ENCODE results near the gene STYX. TPM values are rescaled to one million over a fixed set of nuclear protein-coding genes. Genes with fewer than 3 reads are reported as not detected.

STYX gene
- total RNA-seq, 1 donor from 2014 or later = 12.8 TPM

DNA sequence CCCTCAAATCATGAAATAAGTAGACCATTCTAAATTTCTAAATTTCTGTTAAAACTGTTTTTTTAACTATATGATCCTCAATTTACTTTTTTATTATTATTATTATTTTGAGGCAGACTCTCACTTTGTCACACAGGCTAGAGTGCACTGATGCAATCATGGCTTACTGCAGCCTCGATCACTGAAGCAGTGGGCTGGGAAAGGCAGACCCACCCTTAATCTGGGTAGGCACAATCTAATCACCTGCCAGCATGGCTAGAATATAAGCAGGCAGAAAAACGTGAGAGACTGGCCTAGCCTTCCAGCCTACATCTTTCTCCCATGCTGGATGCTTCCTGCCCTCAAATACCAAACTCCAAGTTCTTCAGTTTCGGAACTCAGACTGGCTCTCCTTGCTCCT lies 36.9 kb upstream of the STYX start:
- no peak for ATAC-seq
- Histone ChIP-seq H3K36me3 (no peaks in the 10 kb centered on the region), H3K27ac (no peak overlapping the region), H3K27me3 (no peaks in the 10 kb centered on the region), H3K4me1 (peaks cover 25% of the 10 kb centered on the region), H3K9me3 (no peaks in the 10 kb centered on the region), H3K4me3 (no peak overlapping the region)
- TF ChIP-seq, protein P1, sequence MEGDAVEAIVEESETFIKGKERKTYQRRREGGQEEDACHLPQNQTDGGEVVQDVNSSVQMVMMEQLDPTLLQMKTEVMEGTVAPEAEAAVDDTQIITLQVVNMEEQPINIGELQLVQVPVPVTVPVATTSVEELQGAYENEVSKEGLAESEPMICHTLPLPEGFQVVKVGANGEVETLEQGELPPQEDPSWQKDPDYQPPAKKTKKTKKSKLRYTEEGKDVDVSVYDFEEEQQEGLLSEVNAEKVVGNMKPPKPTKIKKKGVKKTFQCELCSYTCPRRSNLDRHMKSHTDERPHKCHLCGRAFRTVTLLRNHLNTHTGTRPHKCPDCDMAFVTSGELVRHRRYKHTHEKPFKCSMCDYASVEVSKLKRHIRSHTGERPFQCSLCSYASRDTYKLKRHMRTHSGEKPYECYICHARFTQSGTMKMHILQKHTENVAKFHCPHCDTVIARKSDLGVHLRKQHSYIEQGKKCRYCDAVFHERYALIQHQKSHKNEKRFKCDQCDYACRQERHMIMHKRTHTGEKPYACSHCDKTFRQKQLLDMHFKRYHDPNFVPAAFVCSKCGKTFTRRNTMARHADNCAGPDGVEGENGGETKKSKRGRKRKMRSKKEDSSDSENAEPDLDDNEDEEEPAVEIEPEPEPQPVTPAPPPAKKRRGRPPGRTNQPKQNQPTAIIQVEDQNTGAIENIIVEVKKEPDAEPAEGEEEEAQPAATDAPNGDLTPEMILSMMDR (IDR thresholded peaks at IDR 0.05) = no peak
- no peak for DNase-seq
- intact Hi-C loops (cut with DNase I) = no loop called here

DNA sequence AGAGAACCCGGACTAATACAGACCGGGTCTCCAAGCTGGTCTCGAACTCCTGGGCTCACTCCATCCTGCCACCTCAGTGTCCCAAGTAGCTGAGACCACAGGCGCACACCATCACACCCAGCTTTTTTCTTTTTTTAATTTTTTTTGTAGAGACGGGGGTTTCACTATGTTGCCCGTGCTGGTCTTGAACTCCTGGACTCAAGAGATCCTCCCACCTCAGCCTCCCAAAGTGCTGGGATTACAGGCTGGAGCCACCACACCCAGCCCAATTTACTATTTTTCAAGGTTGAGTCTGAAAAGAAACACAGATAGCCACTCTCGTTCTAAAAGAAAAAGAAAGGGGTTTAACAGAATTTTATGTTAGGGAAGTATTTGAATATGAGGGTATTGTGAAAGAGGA lies 36.4 kb upstream of the STYX start:
- H3K36me3 ChIP-seq = no peaks in the 10 kb centered on the region

DNA sequence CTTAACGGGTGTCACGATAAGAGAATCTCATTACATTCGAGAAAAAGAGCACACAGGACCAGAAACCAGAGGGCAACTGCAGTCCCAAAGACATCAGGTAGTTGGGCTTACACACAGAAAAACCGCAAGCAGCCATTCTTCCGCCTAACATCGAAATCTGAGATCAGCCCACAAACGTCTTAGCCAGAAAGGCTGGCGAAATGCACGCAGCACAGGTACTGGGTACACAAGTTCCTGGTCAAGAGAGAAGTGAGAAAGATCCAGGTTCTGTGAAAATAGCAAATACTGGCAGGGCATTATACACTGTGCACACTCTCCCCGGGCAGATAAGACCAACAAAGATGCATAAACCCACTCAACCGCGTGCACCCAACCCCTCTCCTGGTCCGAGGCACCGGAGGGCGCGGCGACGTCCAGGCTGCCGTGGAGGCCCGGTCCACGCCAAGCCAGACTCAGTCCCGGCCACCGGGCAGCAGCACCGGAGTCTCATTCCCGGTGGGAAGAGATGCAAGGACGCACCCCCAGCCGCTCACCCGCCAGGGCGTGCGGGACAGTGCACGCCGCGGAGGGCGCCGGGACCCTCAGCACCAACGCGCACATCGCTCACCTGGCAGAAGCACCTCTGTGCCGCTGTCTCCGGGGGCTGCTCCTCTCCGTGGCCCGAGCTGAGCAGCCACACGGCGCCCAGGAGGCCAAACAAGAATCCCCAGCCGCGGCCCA lies 35.0 kb upstream of the STYX start:
- H3K27me3 ChIP-seq = no peaks in the 10 kb centered on the region
- peaks cover 25% of the 10 kb centered on the region for H3K4me1 ChIP-seq
- H3K4me3 ChIP-seq = peak overlapping the region; percentile 97
- ATAC-seq (peak; percentile 42), DNase-seq (peak; percentile 75)
- H3K27ac ChIP-seq = peak overlapping the region; percentile 96
- no peaks in the 10 kb centered on the region for H3K36me3 ChIP-seq
- TF ChIP-seq, protein P1 (IDR thresholded peaks at IDR 0.05) = no peak
- intact Hi-C loops (cut with DNase I) = no loop called here
- H3K9me3 ChIP-seq = no peaks in the 10 kb centered on the region

More for the DNA sequence above, 36.4 kb upstream of the STYX start:
- Histone ChIP-seq H3K9me3 (no peaks in the 10 kb centered on the region), H3K27ac (no peak overlapping the region), H3K27me3 (no peaks in the 10 kb centered on the region), H3K4me3 (no peak overlapping the region), H3K4me1 (peaks cover 25% of the 10 kb centered on the region)
- ATAC-seq (no peak), DNase-seq (no peak)
- TF ChIP-seq, protein P1 (IDR thresholded peaks at IDR 0.05) = no peak
- intact Hi-C loops (cut with DNase I) = no loop called here

DNA sequence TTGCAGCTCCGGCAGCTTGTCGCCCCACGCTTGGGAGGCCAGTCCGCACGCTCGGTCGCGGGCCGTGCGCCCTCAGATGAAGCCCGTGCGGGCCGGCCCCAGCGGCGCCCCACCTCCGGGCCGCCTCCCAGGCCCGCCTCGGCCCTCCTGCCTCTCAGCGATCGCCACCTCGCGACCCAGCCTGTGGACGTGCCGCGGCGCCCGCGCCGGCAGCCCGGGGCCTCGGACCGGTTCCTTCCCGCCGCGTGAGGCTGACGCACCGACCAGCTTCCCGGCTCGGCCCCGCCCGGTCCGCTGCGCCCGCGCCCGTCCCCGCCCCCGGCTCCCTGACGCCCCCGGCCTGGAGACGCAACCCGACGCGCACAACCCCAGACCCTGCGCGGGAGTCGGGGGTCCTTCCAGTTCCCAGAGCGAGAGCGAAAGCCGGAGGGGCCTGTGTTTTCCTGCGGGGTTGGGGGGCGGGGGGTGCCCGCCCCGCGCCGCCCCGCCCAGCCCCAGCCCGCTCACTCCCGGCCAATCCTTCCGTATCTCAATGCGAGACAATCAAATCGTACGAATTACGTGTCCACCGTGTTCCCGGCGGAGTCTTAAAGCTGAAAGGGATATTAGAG lies 34.4 kb upstream of the STYX start, which contains the start of gene ERO1A:
TSS of gene ERO1A (minus strand) at position 78 of the 611 bp plus-strand sequence. CDS start at position 1, 77 bp downstream.
- intact Hi-C loops (cut with DNase I) = no loop called here
- H3K36me3 ChIP-seq = no peaks in the 10 kb centered on the region

DNA sequence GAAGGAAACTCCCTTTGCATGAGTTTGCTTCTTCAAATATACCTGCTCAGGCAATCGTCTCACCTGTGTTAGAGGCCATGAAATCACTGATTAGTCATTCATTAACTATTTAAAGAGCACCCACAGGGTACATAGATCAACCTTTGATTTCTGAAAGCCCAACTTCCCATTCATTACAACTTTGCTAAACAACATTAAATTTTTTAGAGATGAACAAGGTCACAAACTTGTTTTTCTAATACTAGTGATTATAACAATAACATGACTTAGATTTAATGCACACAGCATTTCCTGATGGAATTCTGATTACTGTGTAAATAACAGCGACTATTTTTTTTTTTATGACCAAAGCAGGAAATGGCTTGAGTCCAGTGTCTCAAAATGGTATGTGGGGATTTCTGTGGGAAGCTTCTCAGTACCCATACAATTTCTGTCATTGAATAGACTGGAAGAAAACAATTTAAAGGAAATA lies 29.2 kb upstream of the STYX start:
- H3K4me3 ChIP-seq = no peak overlapping the region
- H3K4me1 ChIP-seq = peaks cover 13% of the 10 kb centered on the region
- H3K36me3 ChIP-seq = no peaks in the 10 kb centered on the region
- intact Hi-C loops (cut with DNase I) = no loop called here
- peak overlapping the region; percentile 44 for H3K27ac ChIP-seq
- DNase-seq (no peak), ATAC-seq (peak; percentile 37)
- H3K27me3 ChIP-seq = no peaks in the 10 kb centered on the region
- TF ChIP-seq, protein P1 (IDR thresholded peaks at IDR 0.05) = no peak
- no peaks in the 10 kb centered on the region for H3K9me3 ChIP-seq

More for the DNA sequence above, 34.4 kb upstream of the STYX start, which contains the start of gene ERO1A:
- H3K27ac ChIP-seq = peak within 1 kb of the TSS; percentile 96
- peak within 1 kb of the TSS; percentile 97 for H3K4me3 ChIP-seq
- TF ChIP-seq, protein P1 (IDR thresholded peaks at IDR 0.05) = no peak
- DNase-seq (peak; percentile 95), ATAC-seq (peak; percentile 96)
- H3K27me3 ChIP-seq = no peaks in the 10 kb centered on the region
- no peaks in the 10 kb centered on the region for H3K9me3 ChIP-seq
- peaks cover 27% of the 10 kb centered on the region for H3K4me1 ChIP-seq
